Neuron (in vitro differentiated cells): ENCODE data around the gene RNU7-1.

Experiments
- H2AFZ ChIP-seq: one replicate; pipeline ENCODE4 v1.6.1; 2013; ENCODE audit warnings: low read depth, mild to moderate bottlenecking, inconsistent platforms, low read length, moderate library complexity
- H3K27me3 ChIP-seq: one replicate; pipeline ENCODE4 v1.6.1; 2013; ENCODE audit warnings: low read length; ENCODE audit not compliant: insufficient read depth
- H3K36me3 ChIP-seq: one replicate; pipeline ENCODE4 v1.6.1; 2013; ENCODE audit warnings: low read length; ENCODE audit not compliant: insufficient read depth
- H3K4me1 ChIP-seq: one replicate; pipeline ENCODE4 v1.6.1; 2013; ENCODE audit warnings: low read length; ENCODE audit not compliant: insufficient read depth
- H3K4me3 ChIP-seq: 2 replicates; pipeline ENCODE4 v1.5.1; 2013; ENCODE audit warnings: mild to moderate bottlenecking, low read length, moderate library complexity
- H3K9me3 ChIP-seq: one replicate; pipeline ENCODE4 v1.6.1; 2013; ENCODE audit warnings: low read length

The RNU7-1 gene

DNA sequence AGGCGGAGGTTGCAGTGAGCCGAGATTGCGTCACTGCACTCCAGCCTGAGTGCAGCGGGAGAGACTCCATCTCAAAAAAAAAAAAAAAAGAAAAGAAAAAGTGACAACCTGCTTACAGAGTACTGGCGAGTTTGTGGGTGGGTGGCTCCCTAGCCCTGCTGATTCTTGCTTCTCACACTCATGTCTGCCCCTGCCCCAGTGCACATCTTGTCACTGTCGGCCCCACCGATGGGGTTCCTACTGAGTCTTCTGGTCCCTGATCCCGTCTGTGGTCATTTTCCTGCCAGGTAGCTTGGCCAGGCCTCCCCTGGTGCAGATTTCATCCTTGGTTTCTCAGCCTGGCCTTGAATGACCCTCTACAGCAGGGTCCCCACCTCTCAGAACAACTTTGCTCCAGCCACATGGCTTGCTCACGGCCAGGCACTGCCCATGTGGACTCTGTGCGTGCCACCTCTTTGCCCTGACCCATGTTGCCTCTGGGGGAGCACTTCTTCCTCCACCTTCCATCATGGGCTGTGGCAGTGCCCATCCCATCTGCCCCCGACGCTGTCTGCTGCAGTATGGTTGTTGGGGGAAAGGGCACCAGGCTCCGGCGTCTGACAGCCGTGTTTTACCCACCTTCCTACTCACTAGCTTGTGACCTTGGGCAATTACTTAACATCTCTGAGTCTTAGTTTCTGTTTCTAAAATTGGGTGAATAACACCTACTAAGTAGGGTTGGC is 5.4 kb downstream of the RNU7-1 start:
- Histone ChIP-seq H3K27me3 (no peaks in the 10 kb centered on the region), H3K4me1 (peaks cover 12% of the 10 kb centered on the region)

DNA sequence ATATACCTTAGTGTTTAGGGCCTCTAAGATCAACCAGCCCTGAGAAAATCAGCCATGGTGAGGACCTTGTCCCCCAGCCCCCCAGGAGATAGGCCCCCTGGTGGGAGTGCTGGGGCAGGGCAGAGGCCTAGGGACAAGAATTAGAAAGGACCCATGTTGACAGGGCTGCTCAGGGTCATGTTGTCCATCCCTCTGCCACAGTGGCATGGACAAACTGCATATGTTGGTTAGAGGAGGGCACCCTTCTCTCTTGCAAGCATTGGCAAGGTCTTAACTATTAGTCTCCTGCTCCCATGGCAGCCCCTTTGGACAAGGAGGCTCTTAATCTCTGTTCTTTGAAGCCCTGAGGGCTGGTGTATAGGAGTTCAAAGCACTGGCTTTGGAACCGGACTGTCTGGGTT is 6.8 kb downstream of the RNU7-1 start:
- Histone ChIP-seq H2AFZ (no peak overlapping the region), H3K4me3 (no peak overlapping the region), H3K36me3 (peaks cover 6% of the 10 kb centered on the region), H3K9me3 (no peaks in the 10 kb centered on the region), H3K4me1 (peaks cover 4% of the 10 kb centered on the region), H3K27me3 (no peaks in the 10 kb centered on the region)

More for the DNA sequence above, 5.4 kb downstream of the RNU7-1 start:
- Histone ChIP-seq H3K4me3 (no peak overlapping the region), H3K9me3 (no peaks in the 10 kb centered on the region), H3K36me3 (peaks cover 8% of the 10 kb centered on the region), H2AFZ (no peak overlapping the region)

DNA sequence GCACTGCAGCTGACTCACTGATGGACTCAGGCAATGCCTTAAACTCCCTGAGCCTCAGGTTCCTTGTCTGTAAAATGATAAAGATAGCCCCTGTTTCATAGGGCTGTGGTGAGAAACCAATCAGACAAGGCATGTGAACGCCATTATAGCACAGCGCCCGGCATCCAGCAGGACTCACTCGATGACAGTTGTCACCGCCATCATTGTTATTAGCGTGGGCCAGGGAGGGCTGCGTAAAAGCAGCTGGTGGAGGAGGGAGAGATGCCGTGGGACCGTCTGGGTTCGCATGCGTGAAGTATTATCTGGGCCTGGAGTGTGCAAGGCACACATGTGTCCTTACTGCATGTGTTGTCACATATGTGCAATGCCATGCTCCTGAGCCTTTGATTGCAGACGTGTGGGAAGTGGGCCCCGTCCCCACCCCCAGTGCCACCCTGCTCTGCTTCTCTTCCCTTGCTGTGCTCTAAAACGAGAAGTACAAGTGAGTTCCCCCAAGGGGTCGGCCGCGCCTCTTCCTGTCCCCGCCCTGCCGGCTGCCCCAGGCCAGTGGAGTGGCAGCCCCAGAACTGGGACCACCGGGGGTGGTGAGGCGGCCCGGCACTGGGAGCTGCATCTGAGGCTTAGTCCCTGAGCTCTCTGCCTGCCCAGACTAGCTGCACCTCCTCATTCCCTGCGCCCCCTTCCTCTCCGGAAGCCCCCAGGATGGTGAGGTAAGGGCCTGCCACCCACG is 7.4 kb downstream of the RNU7-1 start, which contains the start of gene PTPN6:
PTPN6 (plus strand) TSS at position 546 of the 730 bp plus-strand sequence; CDS start at position 703, 157 bp downstream.
- Histone ChIP-seq H3K4me1 (peaks cover 3% of the 10 kb centered on the region), H3K4me3 (no peak within 1 kb of the TSS), H2AFZ (no peak within 1 kb of the TSS), H3K9me3 (no peaks in the 10 kb centered on the region), H3K27me3 (no peaks in the 10 kb centered on the region), H3K36me3 (no peaks in the 10 kb centered on the region)

DNA sequence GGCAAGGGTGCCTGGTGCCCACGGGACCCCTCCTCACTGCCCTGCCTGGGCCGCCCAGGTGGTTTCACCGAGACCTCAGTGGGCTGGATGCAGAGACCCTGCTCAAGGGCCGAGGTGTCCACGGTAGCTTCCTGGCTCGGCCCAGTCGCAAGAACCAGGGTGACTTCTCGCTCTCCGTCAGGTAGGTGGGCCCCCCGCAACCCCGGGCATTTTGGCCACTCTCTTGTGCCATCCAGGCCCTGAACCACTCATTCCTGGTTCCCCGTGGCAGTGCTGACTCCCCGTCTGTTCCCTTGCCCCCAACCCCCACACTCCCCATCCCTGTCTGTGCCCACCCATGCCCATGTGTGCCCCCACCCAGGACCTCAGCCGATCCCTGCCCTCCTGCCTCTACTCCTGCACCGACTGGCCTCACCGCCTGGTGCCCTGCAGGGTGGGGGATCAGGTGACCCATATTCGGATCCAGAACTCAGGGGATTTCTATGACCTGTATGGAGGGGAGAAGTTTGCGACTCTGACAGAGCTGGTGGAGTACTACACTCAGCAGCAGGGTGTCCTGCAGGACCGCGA is 8.0 kb downstream of the RNU7-1 start:
- no peak overlapping the region for H2AFZ ChIP-seq
- no peak overlapping the region for H3K4me3 ChIP-seq
- no peaks in the 10 kb centered on the region for H3K9me3 ChIP-seq
- no peaks in the 10 kb centered on the region for H3K27me3 ChIP-seq
- no peaks in the 10 kb centered on the region for H3K36me3 ChIP-seq
- peaks cover 3% of the 10 kb centered on the region for H3K4me1 ChIP-seq

DNA sequence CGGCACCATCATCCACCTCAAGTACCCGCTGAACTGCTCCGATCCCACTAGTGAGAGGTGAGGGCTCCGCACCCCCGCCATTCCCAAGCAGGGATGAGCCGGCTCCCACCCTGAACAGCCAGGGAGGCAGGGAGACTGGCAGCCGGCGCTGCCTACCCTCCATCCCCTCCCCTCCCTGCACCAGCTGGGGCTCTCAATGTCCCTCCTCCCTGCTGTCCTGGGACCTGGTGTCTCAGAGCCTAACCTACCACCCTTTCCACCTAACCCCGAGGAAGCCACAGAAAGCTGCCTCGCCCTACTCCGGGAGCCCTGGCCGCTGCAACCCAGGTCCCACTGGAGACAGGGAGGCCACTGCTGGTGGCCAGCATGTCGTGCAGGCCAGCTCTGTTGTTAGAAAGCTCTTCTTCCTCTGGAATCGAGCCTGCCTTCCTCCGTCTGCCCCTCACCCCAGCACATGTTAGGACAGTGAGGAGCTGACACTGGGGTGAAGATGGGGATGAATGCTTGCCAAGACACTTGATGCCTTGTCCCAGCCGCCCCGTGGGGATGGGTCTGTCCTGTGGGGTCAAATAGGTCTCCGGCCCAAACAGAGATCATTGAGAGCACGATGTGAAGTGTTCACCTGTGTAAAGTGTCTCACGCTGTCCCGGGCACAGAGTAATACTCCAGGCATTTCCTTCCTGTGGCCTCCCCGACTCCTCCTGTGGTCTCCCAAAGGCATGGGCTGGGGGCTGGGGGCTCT is 8.7 kb downstream of the RNU7-1 start:
- Histone ChIP-seq H3K36me3 (no peaks in the 10 kb centered on the region), H3K9me3 (no peaks in the 10 kb centered on the region), H3K4me1 (peaks cover 3% of the 10 kb centered on the region), H3K4me3 (no peak overlapping the region), H3K27me3 (no peaks in the 10 kb centered on the region), H2AFZ (no peak overlapping the region)

DNA sequence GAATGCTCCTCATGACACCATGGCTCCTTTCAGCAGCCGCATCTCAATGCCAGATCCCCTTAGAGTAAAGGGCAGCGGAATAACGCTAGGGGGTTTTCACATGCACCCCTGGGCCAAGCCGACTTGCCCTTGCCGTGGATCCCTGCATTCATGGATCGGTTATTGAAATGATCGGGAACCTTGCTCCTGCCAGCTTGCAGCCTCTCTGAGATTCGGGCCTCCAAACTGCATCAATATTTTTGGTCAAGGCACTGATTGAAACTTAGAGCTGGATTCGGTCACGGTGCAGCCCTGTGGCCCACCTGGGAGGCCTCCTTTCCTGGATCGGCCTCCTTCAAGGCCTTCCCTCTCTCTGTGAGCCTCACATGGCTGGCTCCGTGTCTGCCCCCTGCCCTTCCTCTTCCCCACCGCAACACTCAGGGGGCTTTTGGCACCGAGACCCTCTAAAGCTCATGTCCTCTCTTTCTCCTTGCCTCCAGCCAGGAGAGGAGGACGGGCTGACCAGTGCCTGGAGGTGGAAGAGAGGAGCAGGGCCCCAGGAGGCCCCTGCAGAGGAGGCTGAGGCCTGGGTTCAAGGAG is 9.3 kb downstream of the RNU7-1 start:
- no peak overlapping the region for H3K4me3 ChIP-seq
- H3K9me3 ChIP-seq, result no peaks in the 10 kb centered on the region
- H2AFZ ChIP-seq, result no peak overlapping the region
- H3K4me1 ChIP-seq, result peaks cover 3% of the 10 kb centered on the region
- no peaks in the 10 kb centered on the region for H3K36me3 ChIP-seq
- H3K27me3 ChIP-seq, result no peaks in the 10 kb centered on the region

DNA sequence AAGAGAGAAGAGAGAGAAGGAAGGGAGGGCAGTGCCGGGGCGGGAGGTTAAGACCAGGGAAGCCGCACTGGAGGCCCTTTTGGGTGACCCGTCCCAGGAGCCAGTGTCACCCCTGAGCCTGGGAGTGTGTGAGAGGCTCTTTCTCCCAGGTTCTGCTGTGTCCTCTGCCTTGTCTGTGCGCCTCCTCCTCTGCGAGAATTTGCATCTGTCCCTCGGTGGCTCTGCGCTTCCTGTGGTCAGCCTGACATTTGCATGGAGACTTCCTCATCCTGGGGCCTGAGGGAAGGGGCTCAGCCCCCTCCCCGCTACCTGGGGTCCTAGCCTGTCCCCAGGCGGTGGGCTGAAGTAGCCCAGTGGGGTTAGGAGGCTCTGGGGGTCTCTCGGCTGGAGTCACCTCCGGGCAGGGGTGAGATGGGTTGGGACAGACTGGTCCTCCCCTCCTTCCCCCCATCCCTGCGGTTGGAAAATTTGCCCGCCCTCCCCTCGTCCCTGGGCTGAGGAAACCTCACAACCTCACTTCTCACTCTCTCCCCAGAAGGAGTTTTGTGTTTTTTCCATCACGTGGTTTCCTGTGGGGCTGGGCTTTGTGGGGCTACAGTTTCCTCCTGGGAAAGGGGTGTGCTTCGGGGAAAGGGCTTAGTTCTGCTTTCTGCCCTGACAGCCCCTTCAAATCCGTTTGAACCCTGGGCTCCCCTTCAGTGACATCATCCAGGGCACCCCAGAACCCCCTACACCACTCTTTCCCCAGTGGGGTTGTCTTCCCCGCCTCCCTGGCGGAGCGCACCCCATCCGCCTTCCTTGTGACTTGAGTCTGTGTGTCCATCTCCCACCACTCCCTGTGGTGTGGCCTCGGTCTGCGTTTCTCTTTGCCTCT is 10.1 kb downstream of the RNU7-1 start:
- no peaks in the 10 kb centered on the region for H3K9me3 ChIP-seq
- H3K36me3 ChIP-seq, result no peaks in the 10 kb centered on the region
- H2AFZ ChIP-seq, result no peak overlapping the region
- no peak overlapping the region for H3K4me3 ChIP-seq
- no peaks in the 10 kb centered on the region for H3K27me3 ChIP-seq
- H3K4me1 ChIP-seq, result peaks cover 3% of the 10 kb centered on the region

DNA sequence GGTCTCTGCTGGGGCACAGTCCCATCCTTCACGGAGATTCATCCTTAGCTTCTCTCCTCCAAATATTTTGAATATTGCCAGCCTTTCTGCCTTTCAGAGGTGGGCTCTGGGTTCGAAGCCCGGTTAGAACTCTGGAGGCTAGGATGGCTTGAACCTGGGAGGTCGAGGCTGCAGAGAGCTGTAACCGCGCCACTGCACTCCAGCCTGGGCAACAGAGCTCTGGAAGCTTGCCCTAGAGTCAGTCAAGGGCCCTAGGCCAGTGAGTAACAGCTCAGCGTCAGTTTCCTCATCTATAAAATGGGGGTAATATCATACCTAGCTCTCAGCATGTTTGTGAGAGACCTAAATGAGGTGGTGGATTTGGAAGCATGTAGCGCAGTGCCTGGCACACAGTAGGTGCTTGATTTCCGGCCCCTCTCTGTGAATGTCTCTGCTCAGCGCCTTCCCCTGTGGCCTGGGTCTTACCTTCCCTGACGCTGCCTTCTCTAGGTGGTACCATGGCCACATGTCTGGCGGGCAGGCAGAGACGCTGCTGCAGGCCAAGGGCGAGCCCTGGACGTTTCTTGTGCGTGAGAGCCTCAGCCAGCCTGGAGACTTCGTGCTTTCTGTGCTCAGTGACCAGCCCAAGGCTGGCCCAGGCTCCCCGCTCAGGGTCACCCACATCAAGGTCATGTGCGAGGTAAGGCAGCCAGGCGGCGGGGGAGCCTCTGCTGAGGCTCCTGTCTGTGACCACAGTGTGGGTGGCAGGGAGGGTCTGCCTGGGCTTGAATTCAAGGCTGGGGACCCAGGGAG is 10.9 kb downstream of the RNU7-1 start:
- Histone ChIP-seq H3K9me3 (no peaks in the 10 kb centered on the region), H3K36me3 (no peaks in the 10 kb centered on the region), H2AFZ (no peak overlapping the region), H3K4me3 (no peak overlapping the region), H3K27me3 (no peaks in the 10 kb centered on the region), H3K4me1 (peaks cover 3% of the 10 kb centered on the region)

DNA sequence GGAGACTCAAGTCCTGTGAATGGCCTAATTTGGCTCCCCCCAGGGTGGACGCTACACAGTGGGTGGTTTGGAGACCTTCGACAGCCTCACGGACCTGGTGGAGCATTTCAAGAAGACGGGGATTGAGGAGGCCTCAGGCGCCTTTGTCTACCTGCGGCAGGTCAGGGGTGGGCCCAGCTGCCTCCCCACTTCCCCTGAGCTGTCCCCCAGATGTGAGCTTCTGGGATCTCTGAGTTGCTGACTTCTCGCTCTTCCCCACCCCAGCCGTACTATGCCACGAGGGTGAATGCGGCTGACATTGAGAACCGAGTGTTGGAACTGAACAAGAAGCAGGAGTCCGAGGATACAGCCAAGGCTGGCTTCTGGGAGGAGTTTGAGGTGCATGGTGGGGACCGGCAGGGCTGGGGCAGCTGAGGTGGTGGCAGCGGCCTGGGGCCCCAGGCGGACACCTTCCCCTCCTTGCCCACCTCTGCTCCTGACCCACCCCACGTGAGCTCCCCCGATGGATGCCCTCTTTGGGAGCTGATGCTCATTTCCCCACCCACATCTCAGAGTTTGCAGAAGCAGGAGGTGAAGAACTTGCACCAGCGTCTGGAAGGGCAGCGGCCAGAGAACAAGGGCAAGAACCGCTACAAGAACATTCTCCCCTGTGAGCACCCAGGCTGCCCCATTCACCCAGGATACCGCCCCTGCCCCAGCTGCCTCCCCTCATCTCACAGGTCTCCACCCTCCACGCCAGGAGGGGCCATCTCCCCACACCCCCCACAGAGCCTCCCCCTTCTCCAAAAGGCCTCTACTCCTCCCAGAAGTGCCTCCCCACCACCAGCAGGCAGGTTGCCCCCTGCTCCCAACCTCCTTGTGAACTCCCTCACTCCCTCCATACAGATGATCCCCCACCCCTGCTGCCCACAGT is 11.7 kb downstream of the RNU7-1 start:
- Histone ChIP-seq H3K27me3 (no peaks in the 10 kb centered on the region), H2AFZ (no peak overlapping the region), H3K36me3 (no peaks in the 10 kb centered on the region), H3K9me3 (no peaks in the 10 kb centered on the region), H3K4me1 (peaks cover 3% of the 10 kb centered on the region), H3K4me3 (no peak overlapping the region)

DNA sequence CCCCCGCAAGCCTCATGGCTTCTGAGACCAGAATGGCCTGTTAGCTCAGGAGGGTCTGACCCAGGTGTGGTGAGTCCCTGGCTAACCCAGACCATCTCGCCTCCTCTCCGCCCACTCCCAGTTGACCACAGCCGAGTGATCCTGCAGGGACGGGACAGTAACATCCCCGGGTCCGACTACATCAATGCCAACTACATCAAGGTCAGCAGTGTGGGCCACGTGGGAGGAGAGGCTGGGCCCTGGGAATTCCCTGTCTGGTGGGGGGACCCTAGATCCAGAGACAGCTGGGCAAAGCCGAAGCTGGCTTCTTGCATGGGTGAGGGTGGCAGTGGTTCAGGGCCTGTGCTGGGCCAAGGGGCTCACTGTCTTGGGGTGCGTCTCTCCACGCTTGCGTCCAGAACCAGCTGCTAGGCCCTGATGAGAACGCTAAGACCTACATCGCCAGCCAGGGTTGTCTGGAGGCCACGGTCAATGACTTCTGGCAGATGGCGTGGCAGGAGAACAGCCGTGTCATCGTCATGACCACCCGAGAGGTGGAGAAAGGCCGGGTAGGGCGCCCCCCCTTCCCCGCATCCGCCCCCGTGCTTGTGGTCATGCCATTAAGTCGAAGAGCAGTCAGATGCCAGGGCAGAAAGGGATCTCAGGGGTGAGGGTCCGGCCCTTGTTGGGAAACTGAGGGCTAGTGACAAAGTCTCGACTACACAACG is 12.6 kb downstream of the RNU7-1 start:
- Histone ChIP-seq H3K27me3 (no peaks in the 10 kb centered on the region), H3K4me3 (no peak overlapping the region)

More for the DNA sequence above, 12.6 kb downstream of the RNU7-1 start:
- Histone ChIP-seq H3K36me3 (no peaks in the 10 kb centered on the region), H3K9me3 (no peaks in the 10 kb centered on the region), H3K4me1 (peaks cover 3% of the 10 kb centered on the region), H2AFZ (no peak overlapping the region)
